OCI-LY3 (cell line): ENCODE data around the gene UBQLN1.

ENCODE experiments used
- H2AFZ ChIP-seq: fragments of 200-600, 300-600 bp; shearing (Covaris generic); 2 replicates; pipeline ENCODE4 v1.6.0; 2014; ENCODE audit warnings: antibody characterized with exemption, low read depth, low read length
- H3K27ac ChIP-seq: fragments of 200-600, 300-600 bp; sonication (generic); 2 replicates; pipeline ENCODE4 v1.5.1; 2014; ENCODE audit warnings: mild to moderate bottlenecking, low read length, moderate library complexity, mixed read lengths
- H3K27me3 ChIP-seq: fragments of 200-600, 300-600 bp; sonication (generic); 2 replicates; pipeline ENCODE4 v1.6.1; 2014; ENCODE audit warnings: low read depth, low read length, mixed read lengths
- H3K36me3 ChIP-seq: fragments of 200-600, 300-600 bp; sonication (generic); replicated peaks from 2 replicates; pipeline ENCODE3; 2014; ENCODE audit warnings: low read depth, low read length, mixed read lengths
- H3K4me1 ChIP-seq: fragments of 300-600, 200-600 bp; sonication (generic); 2 replicates; pipeline ENCODE4 v1.6.1; 2014; ENCODE audit warnings: low read length, mixed read lengths
- H3K4me2 ChIP-seq: fragments of 200-600, 300-600 bp; sonication (generic); 2 replicates; pipeline ENCODE4 v1.6.1; 2014; ENCODE audit warnings: low read length, mixed read lengths
- H3K4me3 ChIP-seq: fragments of 300-600, 200-600 bp; sonication (generic); 2 replicates; pipeline ENCODE4 v1.5.1; 2014; ENCODE audit warnings: antibody characterized with exemption, mild to moderate bottlenecking, low read length, moderate library complexity
- H3K79me2 ChIP-seq: fragments of 300-600, 200-600 bp; shearing (Covaris generic); 2 replicates; pipeline ENCODE4 v1.6.1; 2014; ENCODE audit warnings: mild to moderate bottlenecking, low read length, mixed read lengths
- H3K9ac ChIP-seq: fragments of 300-600, 200-600 bp; shearing (Covaris generic); 2 replicates; pipeline ENCODE4 v1.6.0; 2014; ENCODE audit warnings: mild to moderate bottlenecking, low read length, moderate library complexity
- H3K9me3 ChIP-seq: fragments of 200-600, 300-600 bp; shearing (Covaris generic); 2 replicates; pipeline ENCODE4 v1.6.1; 2014; ENCODE audit warnings: low read length, mixed read lengths; ENCODE audit not compliant: insufficient read depth
- H4K20me1 ChIP-seq: fragments of 200-600, 300-600 bp; sonication (generic); 2 replicates; pipeline ENCODE4 v1.6.1; 2016; ENCODE audit warnings: low read length, mixed read lengths; ENCODE audit not compliant: insufficient read depth
- CTCF ChIP-seq: fragments of 200-600, 300-600 bp; sonication (generic); IDR thresholded peaks from 2 replicates; pipeline ENCODE4 v1.5.1; 2014; ENCODE audit warnings: antibody characterized with exemption, low read length, low read depth
- EZH2phosphoT487 ChIP-seq: fragments of 200-600 bp; shearing (Covaris generic); IDR thresholded peaks from 2 replicates; pipeline ENCODE4 v1.6.1; 2018; ENCODE audit warnings: antibody characterized with exemption, mixed run types, low read depth

UBQLN1 gene

GRCh38 chr9:83623679-83624076, 84.1 kb downstream of the UBQLN1 start:
- TF ChIP-seq CTCF (no peak), EZH2phosphoT487 (no peak)
- H3K27me3 ChIP-seq: peaks cover 5% of the 10 kb centered on the region; the same call in 1 of the 2 replicates
- peaks cover 14% of the 10 kb centered on the region for H3K4me1 ChIP-seq
- no peaks in the 10 kb centered on the region for H4K20me1 ChIP-seq
- H3K4me3 ChIP-seq: peak overlapping the region; percentile 92
- no peaks in the 10 kb centered on the region for H3K9me3 ChIP-seq
- H3K36me3 ChIP-seq: peaks cover 5% of the 10 kb centered on the region
- peak overlapping the region; percentile 91 for H2AFZ ChIP-seq
- peak overlapping the region; percentile 32 for H3K27ac ChIP-seq
- peaks cover 7% of the 10 kb centered on the region; the same call in 1 of the 2 replicates for H3K79me2 ChIP-seq
- H3K9ac ChIP-seq: peak overlapping the region; percentile 86
- peak overlapping the region; percentile 96 for H3K4me2 ChIP-seq

GRCh38 chr9:83622939-83623678, 84.6 kb downstream of the UBQLN1 start, which contains the start of gene IDNK:
TSS of gene IDNK (plus strand) at chr9:83623143. CDS start at chr9:83623172, 29 bp downstream.
- peak within 1 kb of the TSS; percentile 86 for H3K9ac ChIP-seq
- TF ChIP-seq CTCF: no peak
- TF ChIP-seq EZH2phosphoT487: no peak
- peak within 1 kb of the TSS; percentile 96 for H3K4me2 ChIP-seq
- H3K27me3 ChIP-seq: peaks cover 5% of the 10 kb centered on the region; the same call in 1 of the 2 replicates
- H3K27ac ChIP-seq: peak within 1 kb of the TSS; percentile 32
- H3K9me3 ChIP-seq: no peaks in the 10 kb centered on the region
- peak within 1 kb of the TSS; percentile 92 for H3K4me3 ChIP-seq
- H3K36me3 ChIP-seq: peaks cover 3% of the 10 kb centered on the region
- H3K79me2 ChIP-seq: peaks cover 7% of the 10 kb centered on the region; the same call in 1 of the 2 replicates
- no peaks in the 10 kb centered on the region for H4K20me1 ChIP-seq
- peak within 1 kb of the TSS; percentile 91 for H2AFZ ChIP-seq
- H3K4me1 ChIP-seq: peaks cover 14% of the 10 kb centered on the region

GRCh38 chr9:83622433-83622938, 85.3 kb downstream of the UBQLN1 start:
- peak overlapping the region; percentile 92 for H3K4me3 ChIP-seq
- peak overlapping the region; percentile 86 for H3K9ac ChIP-seq
- H3K4me2 ChIP-seq: peak overlapping the region; percentile 96
- H3K36me3 ChIP-seq: peaks cover 3% of the 10 kb centered on the region
- peaks cover 14% of the 10 kb centered on the region for H3K4me1 ChIP-seq
- peaks cover 7% of the 10 kb centered on the region; the same call in 1 of the 2 replicates for H3K79me2 ChIP-seq
- H2AFZ ChIP-seq: peak overlapping the region; percentile 91
- peak overlapping the region; percentile 32 for H3K27ac ChIP-seq
- H4K20me1 ChIP-seq: no peaks in the 10 kb centered on the region
- TF ChIP-seq EZH2phosphoT487 (no peak), CTCF (no peak)
- H3K27me3 ChIP-seq: peaks cover 5% of the 10 kb centered on the region; the same call in 1 of the 2 replicates
- H3K9me3 ChIP-seq: no peaks in the 10 kb centered on the region

- Histone ChIP-seq H2AFZ (no peak overlapping the region), H3K4me3 (peak overlapping the region; percentile 53), H4K20me1 (no peaks in the 10 kb centered on the region), H3K27ac (no peak overlapping the region), H3K79me2 (peaks cover 7% of the 10 kb centered on the region; the same call in 1 of the 2 replicates), H3K36me3 (no peaks in the 10 kb centered on the region), H3K4me1 (peaks cover 14% of the 10 kb centered on the region), H3K9me3 (no peaks in the 10 kb centered on the region), H3K9ac (no peak overlapping the region), H3K4me2 (peak overlapping the region; percentile 96), H3K27me3 (peaks cover 5% of the 10 kb centered on the region; the same call in 1 of the 2 replicates)
- TF ChIP-seq EZH2phosphoT487 (no peak), CTCF (peak; percentile 81)
Measured at GRCh38 chr9:83620841-83621636, 86.7 kb downstream of the UBQLN1 start.
